GM06990 (cell line): ENCODE data around the gene ADA.
"Not testable (repeated sequence)": the region's sequence is repeated elsewhere in the genome, so short reads cannot be mapped to it uniquely, and the experiment has no call there.

Experiments used
- DNase-seq: peaks from one replicate; pipeline ENCODE4 v3.0.0-alpha.2; 2011; ENCODE audit not compliant: insufficient read length; ENCODE audit errors: extremely low read depth
- H3K27me3 ChIP-seq: replicated peaks from 2 replicates; pipeline ENCODE4 v1.6.0; 2011; ENCODE audit warnings: low read length; ENCODE audit not compliant: control insufficient read depth, insufficient read depth
- H3K36me3 ChIP-seq: 2 replicates; pipeline ENCODE4 v1.5.1; 2011; ENCODE audit warnings: low read length; ENCODE audit not compliant: control insufficient read depth, insufficient read depth
- H3K4me3 ChIP-seq: replicated peaks from 2 replicates; pipeline ENCODE4 v1.5.1; 2011; ENCODE audit warnings: low read depth, mild to moderate bottlenecking, control low read depth, low read length
- CTCF ChIP-seq: IDR thresholded peaks from 2 replicates; pipeline ENCODE4 v1.5.1; 2011; ENCODE audit warnings: low read length, control low read depth, mild to moderate bottlenecking, inconsistent platforms; ENCODE audit not compliant: insufficient read depth, poor library complexity, severe bottlenecking

The ADA gene

GRCh38 chr20:44657875-44658274 is 6.4 kb upstream of the ADA start:
- Histone ChIP-seq H3K27me3 (no peaks in the 10 kb centered on the region), H3K36me3 (no peaks in the 10 kb centered on the region), H3K4me3 (no peak overlapping the region)
- TF ChIP-seq CTCF: no peak
- no peak for DNase-seq

- Histone ChIP-seq H3K4me3 (no peak overlapping the region), H3K27me3 (no peaks in the 10 kb centered on the region), H3K36me3 (no peaks in the 10 kb centered on the region)
- no peak for DNase-seq
- TF ChIP-seq CTCF: no peak
These were observed 4.9 kb upstream of the ADA start for GRCh38 chr20:44656448-44656847.

GRCh38 chr20:44654210-44654609 is 2.7 kb upstream of the ADA start:
- DNase-seq: not testable (repeated sequence)

GRCh38 chr20:44653546-44653945 is 2.0 kb upstream of the ADA start:
- no peak overlapping the region for H3K4me3 ChIP-seq
- DNase-seq: no peak
- TF ChIP-seq CTCF: no peak
- H3K36me3 ChIP-seq: no peaks in the 10 kb centered on the region
- H3K27me3 ChIP-seq: no peaks in the 10 kb centered on the region

More at GRCh38 chr20:44654210-44654609, 2.7 kb upstream of the ADA start:
- H3K4me3 ChIP-seq, H3K36me3 ChIP-seq, H3K27me3 ChIP-seq: not testable (repeated sequence)

GRCh38 chr20:44651434-44651683 is 140 bp downstream of the ADA start:
- no peaks in the 10 kb centered on the region for H3K36me3 ChIP-seq
- no peaks in the 10 kb centered on the region for H3K27me3 ChIP-seq
- no peak for DNase-seq
- no peak for TF ChIP-seq CTCF
- H3K4me3 ChIP-seq: peak overlapping the region; percentile 86

- TF ChIP-seq CTCF: no peak
- peak; percentile 56 for DNase-seq
- H3K4me3 ChIP-seq: peak overlapping the region; percentile 86
- no peaks in the 10 kb centered on the region for H3K36me3 ChIP-seq
- H3K27me3 ChIP-seq: no peaks in the 10 kb centered on the region
These were observed 597 bp downstream of the ADA start for GRCh38 chr20:44650771-44651433.
